ENCODE data around the gene CCDC170.

Gene CCDC170

DNA sequence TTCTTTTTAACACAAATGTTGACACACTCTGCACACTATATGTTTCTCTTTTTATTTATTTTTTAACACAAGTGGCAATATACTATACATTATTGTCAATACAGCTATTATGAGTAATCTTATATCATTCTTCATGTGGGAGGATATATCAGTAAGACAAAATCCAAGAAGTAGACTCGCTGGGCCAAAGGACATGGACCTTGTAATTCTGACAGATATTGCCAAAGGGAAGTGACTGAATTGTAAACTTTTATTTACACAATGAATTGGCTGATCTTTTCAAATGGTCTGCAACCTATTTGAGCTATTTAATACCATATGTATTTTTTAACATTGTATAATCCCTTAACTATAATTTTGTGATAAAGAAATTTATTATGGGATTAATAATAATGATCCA, 56.0 kb downstream of the CCDC170 start:
- DNase-seq = no peak

GRCh38 chr6:151550618-151551017, 56.8 kb downstream of the CCDC170 start:
- no peak for DNase-seq

GRCh38 chr6:151551223-151551857, 57.5 kb downstream of the CCDC170 start:
- DNase-seq = no peak

GRCh38 chr6:151553416-151554165, 59.8 kb downstream of the CCDC170 start:
- no peak for DNase-seq

DNA sequence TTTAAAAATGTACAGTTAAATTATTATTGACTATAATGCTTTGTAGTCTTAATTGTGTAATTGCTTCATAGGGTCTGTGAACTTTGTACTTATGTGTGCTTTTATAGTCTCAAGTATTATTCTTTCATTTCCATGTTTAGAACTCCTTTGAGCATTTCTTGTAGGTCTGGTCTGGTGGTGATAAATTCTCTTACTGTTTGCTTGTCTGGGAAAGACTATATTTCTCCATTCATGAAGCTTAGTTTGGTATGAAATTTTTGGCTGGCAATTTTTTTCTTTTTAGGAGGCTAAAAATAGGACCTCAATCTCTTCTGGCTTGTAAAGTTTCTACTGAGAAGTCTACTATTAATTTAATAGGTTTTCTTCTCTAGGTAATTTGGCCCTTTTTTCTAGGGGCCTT, 67.4 kb downstream of the CCDC170 start:
- DNase-seq = no peak

- no peak for DNase-seq
Observed at GRCh38 chr6:151564654-151565053, 70.8 kb downstream of the CCDC170 start.

- no peak for DNase-seq
Observed at GRCh38 chr6:151565940-151566339, 72.1 kb downstream of the CCDC170 start.

GRCh38 chr6:151566557-151566956, 72.7 kb downstream of the CCDC170 start:
- DNase-seq = no peak

GRCh38 chr6:151576633-151577032, 82.8 kb downstream of the CCDC170 start:
- DNase-seq = peak in 2 of 3 experiments; percentile 33 to 60

DNA sequence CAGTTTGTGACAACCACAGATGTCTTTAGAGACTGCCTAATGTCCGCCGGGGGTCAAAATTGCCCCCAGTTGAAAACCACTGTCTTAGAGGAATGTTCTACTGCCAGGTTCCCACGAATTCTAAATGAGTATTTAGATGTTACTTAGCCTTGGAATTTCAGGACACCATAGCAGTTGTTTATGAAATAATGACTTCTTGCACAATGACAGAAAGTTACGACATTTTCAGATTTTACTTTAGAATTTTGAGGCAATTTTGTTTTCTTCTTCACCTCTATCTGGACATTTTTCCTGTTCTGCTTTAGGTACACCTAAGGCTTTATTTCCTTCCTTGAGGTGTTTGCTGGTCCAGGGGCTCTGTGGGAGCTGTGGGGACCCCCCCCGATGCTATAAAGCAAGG, 83.4 kb downstream of the CCDC170 start:
- DNase-seq = no peak

- DNase-seq = no peak
Observed at GRCh38 chr6:151585741-151586140, 91.9 kb downstream of the CCDC170 start.

DNA sequence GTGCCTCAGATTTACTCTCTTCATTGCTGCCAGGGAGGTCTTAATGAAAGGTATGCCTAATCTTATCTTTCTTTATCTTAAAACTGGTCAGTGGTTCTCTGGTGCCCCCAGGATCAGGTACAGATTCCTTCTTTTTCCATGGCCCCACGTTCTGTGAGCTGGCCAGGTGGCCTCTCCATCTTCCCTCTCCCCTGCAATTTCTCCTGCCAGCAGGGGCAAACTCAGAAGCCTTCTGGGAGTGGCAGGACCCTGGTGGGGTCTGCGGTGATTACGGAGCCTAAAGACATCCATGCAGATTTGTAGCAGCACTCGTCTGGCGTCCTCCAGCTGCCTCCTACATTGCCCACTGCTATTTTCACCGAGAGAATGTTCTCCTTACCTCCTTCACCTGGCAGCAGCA, 95.8 kb downstream of the CCDC170 start:
- DNase-seq = no peak

GRCh38 chr6:151590742-151591141, 96.9 kb downstream of the CCDC170 start:
- DNase-seq = no peak

DNA sequence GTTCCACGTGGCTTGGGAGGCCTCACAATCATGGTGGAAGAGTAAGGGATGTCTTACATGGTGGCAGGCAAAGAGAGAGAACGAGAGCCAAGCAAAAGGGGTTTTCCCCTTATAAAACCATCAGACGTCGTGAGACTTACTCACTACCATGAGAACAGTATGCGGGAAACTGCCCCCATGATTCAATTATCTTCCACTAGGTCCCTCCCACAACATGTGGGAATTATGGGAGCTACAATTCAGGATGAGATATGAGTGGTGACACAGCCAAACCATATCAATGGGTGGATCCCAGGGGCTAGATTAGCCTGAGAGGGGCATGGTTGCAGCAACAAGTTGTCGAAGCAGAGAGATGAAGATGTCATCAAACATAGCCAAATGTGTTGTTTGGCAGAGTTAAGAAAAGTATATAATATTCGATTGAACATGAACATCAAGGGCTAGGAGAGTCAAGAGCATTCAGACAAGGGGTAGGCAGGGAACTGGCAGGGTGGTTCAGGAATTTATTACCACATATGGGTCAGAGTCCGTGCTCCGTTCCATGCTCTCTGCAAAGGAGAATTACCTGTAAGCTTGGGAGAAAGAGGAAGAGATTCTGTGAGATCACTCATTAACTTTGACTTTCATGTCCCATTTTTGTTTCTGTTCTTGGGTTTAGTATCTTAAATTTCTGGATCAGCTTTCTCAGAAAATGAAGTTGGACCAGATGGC, 98.8 kb downstream of the CCDC170 start:
- DNase-seq = no peak

DNA sequence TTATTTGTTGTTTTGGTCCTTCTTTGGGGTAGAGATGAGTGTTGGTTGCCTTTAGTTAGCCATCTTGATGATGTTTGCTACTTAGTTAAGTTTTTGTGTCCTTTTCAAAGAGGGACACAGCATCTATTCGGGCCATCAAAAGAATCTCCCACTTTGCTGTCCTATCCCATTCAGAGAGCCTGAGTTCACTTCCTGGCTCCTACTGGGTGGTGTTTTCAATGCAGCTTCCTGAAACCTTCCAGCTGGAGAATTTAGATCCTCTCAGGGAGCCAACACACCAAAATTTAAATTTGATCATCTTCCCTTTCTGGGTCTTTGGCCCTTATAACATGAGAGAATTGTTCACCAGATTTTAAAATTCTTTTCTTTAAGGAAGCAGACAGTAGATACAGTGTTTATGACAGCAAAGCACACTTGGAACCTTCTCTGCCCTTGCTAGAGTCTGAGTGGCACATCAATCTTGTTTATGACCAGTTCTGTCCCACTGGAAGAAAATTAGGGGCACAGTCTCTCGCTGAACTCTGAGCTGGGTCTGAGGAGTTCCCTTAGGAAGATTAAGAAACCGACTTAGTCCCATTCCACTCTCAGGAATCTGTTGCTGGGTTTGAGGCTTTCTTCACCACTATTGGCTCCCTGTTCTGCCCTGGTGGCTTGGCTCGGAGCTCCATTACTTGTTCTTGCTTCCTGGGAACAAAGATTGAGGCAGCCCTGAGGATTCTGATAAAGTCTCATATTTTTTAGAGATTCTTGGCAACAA, 115.5 kb downstream of the CCDC170 start:
- DNase-seq = no peak

GRCh38 chr6:151610326-151610725, 116.5 kb downstream of the CCDC170 start:
- DNase-seq = no peak

DNA sequence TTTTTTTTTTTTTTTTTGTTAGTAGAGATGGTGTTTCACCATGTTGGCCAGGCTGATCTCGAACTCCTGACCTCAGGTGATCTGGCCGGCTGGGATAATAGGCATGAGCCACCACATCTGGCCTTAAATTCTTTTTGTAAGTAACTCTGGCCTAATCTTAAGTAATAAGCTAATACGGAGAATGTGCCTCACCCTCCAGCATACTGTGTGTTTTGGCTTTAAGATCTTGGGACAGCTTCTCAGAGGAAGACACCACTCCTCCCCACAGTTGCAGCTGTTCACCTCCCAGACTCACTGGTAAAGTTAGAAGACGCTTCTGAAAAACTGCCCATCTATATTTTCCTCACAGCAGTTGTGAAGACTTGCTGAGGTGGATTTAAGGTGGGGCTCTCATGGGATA, 120.8 kb downstream of the CCDC170 start:
- no peak for DNase-seq

DNA sequence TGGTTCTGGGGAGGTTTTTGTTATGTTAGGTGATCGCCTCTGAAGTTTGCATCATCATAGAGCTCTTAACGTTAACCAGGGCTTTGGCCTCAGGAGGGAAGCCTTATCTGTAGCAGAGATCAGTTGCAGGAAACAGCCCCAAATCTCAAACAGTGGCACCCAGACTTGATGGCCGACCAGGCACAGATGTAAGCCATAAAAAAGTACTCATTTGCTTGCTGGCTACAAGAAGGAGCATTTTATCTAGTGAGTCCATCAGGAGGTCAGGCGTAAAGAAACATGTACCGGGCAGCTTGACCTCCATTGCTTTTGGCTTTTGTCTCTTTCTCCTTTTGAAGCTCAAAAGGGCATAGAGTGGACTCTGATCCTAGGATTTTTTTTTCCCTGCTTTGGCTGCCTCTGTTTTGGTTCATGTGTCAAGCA, 122.3 kb downstream of the CCDC170 start:
- no peak for DNase-seq

DNA sequence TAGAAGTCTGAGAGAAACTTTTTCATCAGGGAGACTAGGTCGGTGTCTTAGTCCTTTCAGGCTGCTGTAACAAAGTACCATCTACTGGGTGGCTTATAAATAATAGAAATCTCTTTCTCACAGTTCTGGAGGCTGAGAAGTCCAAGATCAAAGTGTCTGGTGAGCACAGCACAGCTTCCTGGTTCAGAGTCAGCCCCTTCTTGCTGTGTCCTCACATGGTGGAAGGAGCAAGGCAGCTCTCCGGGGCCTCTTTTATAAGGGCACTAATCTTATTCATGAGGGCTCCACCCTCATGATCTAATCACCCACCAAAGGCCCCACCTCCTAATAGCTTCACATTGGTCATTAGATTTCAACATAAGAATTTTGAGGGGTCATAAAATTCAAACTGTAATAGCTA, 122.8 kb downstream of the CCDC170 start:
- DNase-seq = no peak

- DNase-seq = no peak
Observed at GRCh38 chr6:151617539-151617938, 123.7 kb downstream of the CCDC170 start.

DNA sequence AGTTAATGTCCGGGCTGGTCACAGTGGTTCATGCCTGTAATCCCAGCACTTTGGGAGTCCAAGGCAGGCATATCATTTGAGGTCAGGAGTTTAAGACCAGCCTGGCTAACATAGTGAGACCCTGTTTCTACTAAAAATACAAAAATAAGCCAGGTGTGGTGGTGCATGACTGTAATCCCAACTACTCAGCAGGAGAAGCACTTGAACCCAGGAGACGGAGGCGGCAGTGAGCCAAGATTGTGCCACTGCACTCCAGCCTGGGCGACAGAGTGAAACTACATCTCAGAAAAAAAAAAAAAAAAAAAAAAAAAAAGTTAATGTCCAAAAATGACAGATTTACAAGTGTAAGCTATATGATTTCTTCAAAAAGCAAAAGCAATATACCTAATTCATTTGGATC, 124.9 kb downstream of the CCDC170 start:
- no peak for DNase-seq

DNA sequence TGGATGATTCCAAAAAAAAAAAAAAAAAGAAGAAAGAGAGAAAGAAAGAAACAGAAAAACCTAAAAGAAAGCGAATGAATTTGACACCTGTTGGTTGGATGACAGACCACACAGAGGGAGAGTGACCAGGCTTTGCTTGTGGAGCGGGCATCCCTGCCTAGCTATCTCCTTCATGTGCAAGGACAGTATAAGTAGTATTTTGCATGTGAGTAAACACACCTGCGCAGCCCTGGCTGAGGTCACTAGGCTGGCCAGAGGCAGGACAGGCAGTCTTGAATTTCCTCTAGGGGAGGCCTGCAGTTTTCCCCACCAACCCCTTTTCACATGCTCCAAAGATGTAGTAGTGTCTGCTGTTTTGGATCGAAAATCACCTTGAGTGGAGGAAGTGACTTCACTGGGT, 126.4 kb downstream of the CCDC170 start:
- peak in 1 of 3 experiments; percentile 62 for DNase-seq

- DNase-seq = no peak
Observed at GRCh38 chr6:151624071-151624470, 130.3 kb downstream of the CCDC170 start.
